ENCODE measurements around the gene PICALM.
A peak's percentile ranks its signal among the peaks of the same experiment; 100 is the strongest.

The PICALM gene

DNA sequence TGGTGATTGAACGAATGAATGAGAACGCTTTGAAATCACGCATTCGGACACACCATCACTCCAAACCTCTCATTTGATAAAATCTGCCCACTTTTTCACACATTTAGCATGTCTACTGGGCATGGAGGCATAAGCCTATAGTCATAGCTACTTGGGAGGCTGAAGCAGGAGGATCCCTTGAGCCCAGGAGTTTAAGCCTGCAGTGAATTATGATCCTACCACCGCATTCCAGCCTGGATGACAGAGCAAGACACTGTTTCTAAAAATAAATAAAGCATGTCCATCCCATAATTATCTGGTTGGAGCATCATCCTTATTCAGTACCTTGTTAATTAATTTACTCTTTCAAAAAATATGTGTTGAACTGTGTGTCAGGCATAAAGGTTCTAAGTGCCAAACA lies 3.3 kb upstream of the PICALM start:
- DNase-seq: no peak

GRCh38 chr11:86070142-86071056 lies 1.5 kb upstream of the PICALM start:
- no peak for DNase-seq

DNA sequence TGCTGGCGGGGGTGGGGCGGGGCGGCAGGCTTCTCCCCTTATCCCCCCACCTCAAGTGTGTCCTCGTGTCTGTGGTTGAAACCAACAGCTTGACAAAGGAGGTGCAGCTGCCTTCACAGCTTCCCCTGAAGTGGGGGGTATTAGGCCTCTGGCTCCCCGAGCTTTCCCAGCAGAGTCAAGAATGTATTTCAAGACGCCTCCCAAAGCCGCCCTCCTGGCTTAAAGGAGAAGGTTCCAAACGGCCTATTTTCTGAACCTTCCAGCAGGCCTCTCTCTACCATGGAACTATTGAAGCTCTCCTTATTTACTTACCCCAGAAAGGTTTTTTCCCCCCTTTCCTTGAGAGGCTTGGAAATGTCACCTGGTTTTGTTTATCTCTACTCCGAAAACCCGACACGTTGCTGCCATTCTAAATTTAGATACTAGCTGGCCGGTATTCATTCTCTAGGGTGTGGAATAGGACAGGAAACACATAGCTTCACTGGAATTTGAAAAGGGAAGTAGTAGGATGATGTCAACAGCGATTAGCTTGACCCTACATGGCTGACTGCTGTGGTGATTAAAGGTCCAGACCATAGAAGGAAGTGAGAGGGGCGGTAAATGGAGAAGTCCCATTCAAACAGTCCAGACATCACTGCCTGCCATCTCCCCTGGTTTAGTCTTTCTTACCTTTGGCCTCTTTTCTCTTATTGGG lies 671 bp upstream of the PICALM start:
- no peak for DNase-seq

DNA sequence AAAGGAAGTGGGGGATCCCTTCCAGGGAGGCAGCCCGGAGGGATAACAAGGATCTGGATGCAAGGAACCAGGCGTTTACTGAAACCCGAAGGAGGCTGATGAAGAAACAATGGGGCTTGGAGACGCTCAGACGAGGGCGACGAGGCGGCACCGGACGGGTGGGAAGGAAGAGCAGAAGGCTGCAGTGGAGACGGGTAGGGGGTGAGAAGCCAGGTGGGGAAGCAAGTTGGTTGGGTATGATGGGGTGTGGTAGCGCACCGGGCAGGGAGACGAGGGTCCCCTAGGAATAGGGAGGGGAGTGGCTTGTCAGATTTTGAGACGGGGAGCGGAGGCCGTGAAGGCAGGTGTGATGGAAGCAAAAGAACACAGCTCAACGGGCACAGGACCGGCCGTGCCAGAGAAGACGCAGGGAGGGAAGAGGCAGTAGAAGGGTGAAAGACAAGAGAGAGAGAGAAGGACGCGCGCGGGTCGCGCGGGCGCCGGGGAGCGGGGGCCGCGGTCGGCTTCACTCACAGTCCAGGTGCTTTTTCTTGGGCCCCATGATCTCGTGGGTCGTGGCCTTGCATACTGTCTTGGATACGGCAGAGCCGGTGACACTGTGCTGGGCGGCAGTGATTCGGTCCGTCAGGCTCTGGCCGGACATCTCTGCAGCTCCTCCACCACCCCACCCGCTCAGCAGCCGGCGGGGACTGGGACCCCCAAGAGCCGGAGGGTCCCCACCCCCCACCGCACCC lies 579 bp downstream of the PICALM start:
- peak; percentile 50 for DNase-seq

DNA sequence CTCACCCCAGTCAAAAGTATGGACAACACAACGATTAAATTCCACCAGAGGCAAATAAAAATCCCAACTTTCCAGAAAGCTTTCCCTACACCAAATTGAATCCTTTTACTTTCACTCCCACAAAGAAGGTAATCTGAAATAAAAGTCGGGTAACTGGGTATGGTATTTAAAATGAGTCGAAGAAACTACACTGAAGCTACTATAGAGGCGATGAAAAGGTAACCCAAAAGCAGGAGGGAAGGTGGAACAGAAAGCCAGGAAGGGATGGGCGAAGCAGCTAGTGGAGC lies 1.1 kb downstream of the PICALM start:
- no peak for DNase-seq

DNA sequence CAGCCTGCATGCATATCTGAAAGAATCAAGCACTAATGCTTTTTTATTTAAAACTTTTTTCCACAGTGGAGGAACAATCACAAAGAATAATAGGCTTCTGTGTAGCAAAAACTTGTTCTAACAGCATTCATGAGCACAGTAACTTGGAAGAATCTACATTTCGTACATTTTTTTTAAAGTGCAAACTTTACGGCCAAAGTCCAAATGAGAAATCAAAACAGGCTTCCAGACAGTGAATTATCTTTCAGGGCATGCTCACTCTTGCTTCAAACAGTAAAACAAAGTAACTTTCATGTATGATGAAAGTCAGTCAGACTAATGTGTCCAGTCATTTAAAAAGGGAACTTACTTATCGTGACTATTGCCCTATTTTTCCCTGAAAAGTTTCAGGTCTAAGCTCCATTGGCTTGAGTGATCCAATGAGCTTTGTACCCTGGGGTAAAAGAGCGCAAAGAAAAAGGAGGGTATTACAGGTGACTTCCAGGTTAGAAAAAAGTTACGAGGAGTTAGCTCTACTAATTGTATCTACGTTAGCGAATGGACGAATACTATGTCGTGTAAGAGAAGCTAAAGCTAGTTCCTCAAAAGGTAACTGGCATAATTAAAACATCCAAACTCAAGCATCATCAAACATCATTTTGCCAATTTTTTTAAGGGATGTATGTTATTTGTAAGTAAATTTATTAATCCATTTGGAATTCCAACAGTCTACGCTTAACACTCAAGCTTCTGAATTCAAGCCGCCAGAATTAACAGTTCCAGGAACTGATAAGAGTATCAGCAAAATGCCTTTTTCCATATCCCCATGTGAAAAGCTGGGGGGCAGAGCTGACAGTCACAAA lies 1.7 kb downstream of the PICALM start:
- DNase-seq: peak; percentile 66

GRCh38 chr11:86066657-86067008 lies 2.3 kb downstream of the PICALM start:
- no peak for DNase-seq

GRCh38 chr11:86066033-86066432 lies 2.9 kb downstream of the PICALM start:
- no peak for DNase-seq

- peak; percentile 44 for DNase-seq
These were observed 4.6 kb downstream of the PICALM start for GRCh38 chr11:86064220-86064803.

GRCh38 chr11:86063536-86063935 lies 5.3 kb downstream of the PICALM start:
- DNase-seq: no peak

GRCh38 chr11:86062719-86063118 lies 6.2 kb downstream of the PICALM start:
- DNase-seq: peak; percentile 41

- DNase-seq: no peak
These were observed 7.2 kb downstream of the PICALM start for GRCh38 chr11:86061483-86062205.

DNA sequence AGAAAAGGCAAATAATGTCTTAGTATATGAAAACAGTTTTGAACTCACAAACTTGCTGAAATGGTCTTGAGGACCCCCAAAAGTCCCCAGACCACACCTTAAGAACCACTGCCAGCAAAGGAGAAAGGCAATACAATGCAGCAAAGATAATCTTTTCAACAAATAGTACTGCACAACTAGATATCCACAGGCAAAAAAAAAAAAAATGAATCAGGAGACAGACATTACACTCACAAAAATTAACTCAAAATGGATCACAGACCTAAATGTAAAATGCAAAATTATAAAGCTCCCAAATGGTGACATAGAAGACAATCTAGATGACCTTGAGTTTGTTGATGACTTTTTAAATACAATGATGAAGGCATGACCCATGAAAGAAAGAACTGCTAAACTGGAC lies 8.3 kb downstream of the PICALM start:
- DNase-seq: no peak

DNA sequence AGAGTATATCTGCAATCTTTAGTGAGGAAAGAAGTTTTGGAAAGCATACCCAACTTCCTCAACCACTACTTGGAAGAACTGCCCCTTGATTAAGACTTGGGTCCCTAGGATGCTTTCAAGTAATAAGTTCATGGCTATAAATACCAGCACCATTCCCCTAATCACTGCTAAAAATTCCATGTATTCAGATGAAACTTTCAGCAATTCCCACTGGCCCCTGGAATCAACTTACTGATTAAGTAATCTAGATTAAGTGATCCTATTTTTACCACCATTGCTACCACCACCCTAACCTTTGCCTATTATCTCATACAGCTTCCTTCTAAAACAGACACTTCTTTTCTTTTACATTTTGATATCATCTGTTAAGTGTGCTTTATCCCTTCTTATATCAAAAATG lies 10.5 kb downstream of the PICALM start:
- DNase-seq: no peak

GRCh38 chr11:86056351-86056854 lies 12.5 kb downstream of the PICALM start:
- DNase-seq: no peak

- no peak for DNase-seq
These were observed 15.9 kb downstream of the PICALM start for GRCh38 chr11:86052693-86053641.

DNA sequence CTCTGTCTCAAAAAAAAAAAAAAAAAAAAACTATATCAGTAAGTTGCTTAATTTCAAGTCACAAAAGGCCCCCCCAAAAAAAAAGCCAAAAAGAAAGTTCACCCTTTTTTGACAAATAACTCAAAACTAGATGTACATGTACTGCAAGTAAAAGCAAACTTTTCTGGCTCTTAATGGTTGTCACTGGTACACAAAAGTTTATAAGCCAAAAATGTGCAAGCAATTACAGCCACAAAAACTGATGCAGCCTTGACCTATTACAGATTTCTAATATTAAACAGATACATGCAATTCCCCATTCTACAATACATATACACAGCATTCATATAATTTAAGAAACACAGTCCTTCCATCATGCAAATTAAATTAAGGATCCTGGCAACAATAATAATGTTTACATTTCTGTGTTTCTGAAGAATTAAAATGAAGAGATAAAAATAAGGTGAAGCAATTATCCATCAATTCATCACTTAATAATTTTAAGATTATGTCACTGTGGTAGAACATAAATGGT lies 18.6 kb downstream of the PICALM start:
- no peak for DNase-seq

DNA sequence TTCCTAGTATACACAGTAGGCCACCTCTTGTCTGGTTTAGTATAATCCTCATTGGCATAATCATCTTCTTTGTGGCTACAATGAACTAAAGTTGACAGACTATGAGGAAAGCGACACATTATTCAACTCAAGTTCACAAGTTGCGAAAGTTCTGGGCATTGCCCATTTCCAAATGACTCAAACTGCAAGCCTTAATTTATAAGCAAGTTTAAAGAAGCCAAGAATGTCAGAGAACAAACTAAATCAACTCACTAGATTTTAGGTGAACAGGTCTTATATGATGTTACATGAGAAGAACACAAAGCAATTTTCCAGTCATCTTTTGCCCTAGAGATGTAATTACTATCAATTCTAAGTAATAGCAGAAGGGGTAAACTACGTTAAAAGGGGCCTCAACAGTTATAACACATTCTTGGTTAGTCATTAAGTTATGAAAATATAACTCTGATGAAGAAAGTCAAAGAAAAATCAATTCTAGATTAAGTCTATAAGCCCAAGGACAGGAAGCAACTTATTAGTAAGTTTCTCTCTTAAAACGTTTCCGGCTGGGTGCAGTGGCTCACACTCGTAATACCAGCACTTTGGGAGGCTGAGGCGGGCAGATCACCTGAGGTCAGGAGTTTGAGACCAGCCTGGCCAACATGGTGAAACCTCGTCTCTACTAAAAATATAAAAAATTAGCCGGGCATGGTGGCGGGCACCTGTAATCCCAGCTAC lies 21.5 kb downstream of the PICALM start:
- peak; percentile 88 for DNase-seq

DNA sequence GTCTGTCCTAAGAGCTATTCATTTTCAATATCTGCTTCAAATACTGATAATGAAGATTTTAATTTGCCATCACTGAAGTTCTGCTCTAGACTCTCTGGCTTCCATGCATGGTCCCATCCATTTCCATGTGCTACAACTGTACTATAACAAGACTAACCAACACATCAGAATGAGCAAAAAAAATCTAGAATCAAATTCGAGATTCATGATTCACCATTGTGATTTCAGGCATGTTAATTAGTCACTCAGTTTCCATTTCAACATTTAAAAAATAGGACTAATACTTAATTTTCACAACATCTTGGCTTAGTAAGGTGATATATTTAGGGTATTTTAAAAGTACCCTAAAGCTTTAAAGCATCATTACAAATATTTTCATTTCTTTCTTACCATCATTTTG lies 22.8 kb downstream of the PICALM start:
- DNase-seq: peak; percentile 48
